Karpas-422 (cell line): ENCODE measurements around the gene KRT20. TPM values are rescaled to one million over a fixed set of nuclear protein-coding genes. Genes with fewer than 3 reads are reported as not detected.

ENCODE experiments used
- DNase-seq: peaks from one replicate; pipeline ENCODE4 v3.0.0-alpha.2; 2015
- H2AFZ ChIP-seq: fragments of 200-600 bp; sonication (generic); 2 replicates; pipeline ENCODE4 v1.6.1; 2014; ENCODE audit warnings: antibody characterized with exemption, low read length, mixed read lengths
- H3K27ac ChIP-seq: fragments of 200-600 bp; sonication (generic); 2 replicates; pipeline ENCODE4 v1.5.1; 2014; ENCODE audit warnings: mild to moderate bottlenecking, low read length, moderate library complexity
- H3K27me3 ChIP-seq: fragments of 200-600 bp; sonication (generic); 2 replicates; pipeline ENCODE4 v1.6.1; 2014; ENCODE audit warnings: low read length, mixed read lengths
- H3K36me3 ChIP-seq: fragments of 200-600 bp; sonication (generic); 2 replicates; pipeline ENCODE4 v1.6.1; 2014; ENCODE audit warnings: low read length, mixed read lengths; ENCODE audit not compliant: insufficient read depth
- H3K4me1 ChIP-seq: fragments of 200-600 bp; sonication (generic); 2 replicates; pipeline ENCODE4 v1.6.1; 2014; ENCODE audit warnings: mild to moderate bottlenecking, low read length, mixed read lengths
- H3K4me2 ChIP-seq: fragments of 200-600 bp; sonication (generic); 2 replicates; pipeline ENCODE4 v1.6.1; 2014; ENCODE audit warnings: low read length, low read depth, mild to moderate bottlenecking; ENCODE audit not compliant: poor library complexity, severe bottlenecking
- H3K4me3 ChIP-seq: fragments of 200-600 bp; sonication (generic); 2 replicates; pipeline ENCODE4 v1.5.1; 2014; ENCODE audit warnings: mild to moderate bottlenecking, antibody characterized with exemption, low read length, mixed read lengths
- H3K79me2 ChIP-seq: fragments of 200-600 bp; sonication (generic); 2 replicates; pipeline ENCODE4 v1.6.1; 2014; ENCODE audit warnings: mild to moderate bottlenecking, low read length, mixed read lengths
- H3K9ac ChIP-seq: fragments of 200-600 bp; sonication (generic); 2 replicates; pipeline ENCODE4 v1.6.0; 2014; ENCODE audit warnings: low read length
- H3K9me2 ChIP-seq: fragments of 200-600 bp; sonication (generic), shearing (Covaris generic); replicated peaks from 2 replicates; pipeline ENCODE4 v1.6.0; 2014; ENCODE audit warnings: mild to moderate bottlenecking, low read length, moderate library complexity; ENCODE audit not compliant: insufficient read depth
- H3K9me3 ChIP-seq: fragments of 300-700, 200-600 bp; sonication (generic); 2 replicates; pipeline ENCODE4 v1.6.1; 2014; ENCODE audit warnings: low read length, mixed read lengths
- H4K20me1 ChIP-seq: fragments of 200-600 bp; sonication (generic); 2 replicates; pipeline ENCODE4 v1.6.1; 2014; ENCODE audit warnings: mild to moderate bottlenecking, antibody characterized with exemption, low read length, low read depth; ENCODE audit not compliant: insufficient read depth
- total RNA-seq: library from RNA; depleted of rRNA; stranded (reverse); fragments of >200 nt; shearing (Covaris generic); gene quantifications from 2 replicates; pipeline ENCODE4 v1.2.3, GENCODE V29; 2014; ENCODE audit warnings: low replicate concordance

The KRT20 gene
- total RNA-seq, 1 experiment from 2014 or later = not detected

GRCh38 chr17:40905370-40905769 is 20.3 kb upstream of the KRT20 start:
- Histone ChIP-seq H3K27ac (no peak overlapping the region), H3K4me2 (no peak overlapping the region), H3K4me1 (no peaks in the 10 kb centered on the region), H3K9ac (no peak overlapping the region), H2AFZ (no peak overlapping the region), H3K4me3 (no peak overlapping the region), H3K9me3 (no peaks in the 10 kb centered on the region), H3K9me2 (no peaks in the 10 kb centered on the region), H3K36me3 (no peaks in the 10 kb centered on the region), H4K20me1 (no peaks in the 10 kb centered on the region), H3K79me2 (no peaks in the 10 kb centered on the region), H3K27me3 (no peaks in the 10 kb centered on the region)
- DNase-seq = no peak

GRCh38 chr17:40903129-40903847 is 18.2 kb upstream of the KRT20 start:
- Histone ChIP-seq H3K9ac (no peak overlapping the region), H3K9me3 (no peaks in the 10 kb centered on the region), H4K20me1 (no peaks in the 10 kb centered on the region), H3K36me3 (no peaks in the 10 kb centered on the region), H3K27ac (no peak overlapping the region), H3K4me3 (no peak overlapping the region), H3K27me3 (no peaks in the 10 kb centered on the region), H3K4me2 (no peak overlapping the region), H3K79me2 (no peaks in the 10 kb centered on the region), H2AFZ (no peak overlapping the region), H3K4me1 (no peaks in the 10 kb centered on the region), H3K9me2 (no peaks in the 10 kb centered on the region)
- no peak for DNase-seq

GRCh38 chr17:40902498-40902897 is 17.5 kb upstream of the KRT20 start:
- Histone ChIP-seq H2AFZ (no peak overlapping the region), H3K9ac (no peak overlapping the region), H3K27ac (no peak overlapping the region), H3K36me3 (no peaks in the 10 kb centered on the region), H4K20me1 (no peaks in the 10 kb centered on the region), H3K4me3 (no peak overlapping the region), H3K9me3 (no peaks in the 10 kb centered on the region), H3K27me3 (no peaks in the 10 kb centered on the region), H3K9me2 (no peaks in the 10 kb centered on the region), H3K4me1 (no peaks in the 10 kb centered on the region), H3K79me2 (no peaks in the 10 kb centered on the region), H3K4me2 (no peak overlapping the region)
- DNase-seq = no peak

DNA sequence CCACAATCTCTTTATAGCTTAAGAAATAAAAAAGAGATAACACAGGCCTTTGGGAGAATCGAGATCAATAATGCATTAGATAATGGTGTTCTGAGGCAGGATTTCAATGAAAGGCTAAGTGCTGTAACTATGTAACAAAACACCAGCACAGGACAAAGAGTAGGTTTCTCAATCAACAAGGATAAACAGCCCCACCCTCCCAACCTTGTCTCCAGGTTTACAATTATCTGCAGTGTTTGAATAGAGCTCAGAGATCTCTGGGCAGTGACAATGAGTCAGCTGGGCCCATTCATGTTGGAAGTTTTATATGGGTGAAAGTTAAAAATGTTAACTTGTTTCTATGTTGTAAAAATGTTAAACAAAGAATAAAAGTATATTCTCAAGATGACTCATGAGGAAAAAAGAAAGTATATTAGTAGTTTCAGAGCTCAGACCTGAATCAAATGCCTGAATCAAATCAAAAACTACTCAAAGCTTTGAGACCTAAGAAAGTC is 17.0 kb upstream of the KRT20 start:
- Histone ChIP-seq H3K27ac (no peak overlapping the region), H4K20me1 (no peaks in the 10 kb centered on the region), H3K9ac (no peak overlapping the region), H3K79me2 (no peaks in the 10 kb centered on the region), H3K27me3 (no peaks in the 10 kb centered on the region), H3K4me3 (no peak overlapping the region), H3K36me3 (no peaks in the 10 kb centered on the region), H3K4me1 (no peaks in the 10 kb centered on the region), H3K9me2 (no peaks in the 10 kb centered on the region), H2AFZ (no peak overlapping the region), H3K9me3 (no peaks in the 10 kb centered on the region), H3K4me2 (no peak overlapping the region)
- DNase-seq = no peak

DNA sequence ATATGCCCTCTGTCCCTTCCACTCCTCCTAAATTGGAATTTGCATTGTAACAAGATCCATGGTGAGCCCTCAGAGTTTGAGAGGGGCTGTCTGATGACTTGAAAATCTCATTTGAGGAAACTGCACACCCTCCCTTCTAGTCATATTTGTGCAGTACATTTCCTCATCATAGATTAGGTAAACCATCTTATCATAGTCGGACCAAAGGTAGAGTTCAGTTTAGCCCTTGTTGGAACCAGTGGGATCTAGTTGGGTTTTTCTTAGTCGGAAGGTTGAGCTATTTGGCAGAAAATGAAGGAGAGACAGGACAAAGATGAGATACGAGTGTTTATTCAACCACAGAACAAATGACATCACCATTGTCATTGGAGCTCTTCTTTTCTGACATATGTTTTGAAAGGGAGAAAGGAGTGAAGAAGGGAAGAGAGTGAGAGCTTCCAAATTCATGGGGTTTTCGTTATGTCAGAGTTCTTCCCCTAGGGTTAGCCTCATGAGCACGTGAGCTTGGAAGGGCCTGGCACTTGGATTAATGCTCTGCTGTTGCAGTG is 15.8 kb upstream of the KRT20 start:
- H3K4me2 ChIP-seq = no peak overlapping the region
- H3K36me3 ChIP-seq = no peaks in the 10 kb centered on the region
- no peaks in the 10 kb centered on the region for H3K9me2 ChIP-seq
- no peaks in the 10 kb centered on the region for H4K20me1 ChIP-seq
- no peaks in the 10 kb centered on the region for H3K4me1 ChIP-seq
- DNase-seq = no peak
- H3K4me3 ChIP-seq = no peak overlapping the region
- no peak overlapping the region for H3K9ac ChIP-seq
- no peaks in the 10 kb centered on the region for H3K9me3 ChIP-seq
- H2AFZ ChIP-seq = no peak overlapping the region
- no peaks in the 10 kb centered on the region for H3K27me3 ChIP-seq
- no peaks in the 10 kb centered on the region for H3K79me2 ChIP-seq
- no peak overlapping the region for H3K27ac ChIP-seq

DNA sequence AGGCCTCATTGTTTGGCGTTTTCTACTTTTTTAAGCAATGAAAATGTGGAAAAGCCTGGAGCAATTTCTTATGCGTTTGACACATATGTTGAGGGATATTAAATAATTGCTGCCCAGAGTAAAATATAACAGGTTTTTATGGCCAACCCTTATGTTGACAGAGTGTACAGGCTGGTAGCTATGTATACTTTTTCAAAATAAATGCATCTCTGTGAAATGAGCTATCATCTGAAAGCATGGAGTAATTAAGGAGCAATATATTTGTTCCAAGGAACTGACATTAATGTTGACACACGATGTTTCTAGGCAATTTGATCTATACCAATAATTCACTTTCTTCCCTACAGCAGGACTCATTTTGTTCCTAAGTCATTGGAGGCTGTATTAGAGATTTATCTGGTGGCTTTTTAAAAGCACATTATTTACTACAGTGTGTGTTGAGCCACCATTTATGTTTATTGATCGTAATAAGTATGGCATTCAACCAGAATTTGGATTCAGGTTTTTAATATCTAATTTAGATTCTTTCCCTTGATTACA is 11.9 kb upstream of the KRT20 start:
- Histone ChIP-seq H3K9ac (no peak overlapping the region), H3K79me2 (no peaks in the 10 kb centered on the region), H3K4me1 (no peaks in the 10 kb centered on the region), H3K27me3 (no peaks in the 10 kb centered on the region), H3K4me3 (no peak overlapping the region), H2AFZ (no peak overlapping the region), H3K4me2 (no peak overlapping the region), H3K9me2 (no peaks in the 10 kb centered on the region), H3K27ac (no peak overlapping the region), H3K36me3 (no peaks in the 10 kb centered on the region), H4K20me1 (no peaks in the 10 kb centered on the region), H3K9me3 (no peaks in the 10 kb centered on the region)
- no peak for DNase-seq

GRCh38 chr17:40895106-40895730 is 10.2 kb upstream of the KRT20 start:
- H3K36me3 ChIP-seq = no peaks in the 10 kb centered on the region
- no peak for DNase-seq
- no peak overlapping the region for H2AFZ ChIP-seq
- H3K79me2 ChIP-seq = no peaks in the 10 kb centered on the region
- no peak overlapping the region for H3K4me3 ChIP-seq
- no peaks in the 10 kb centered on the region for H4K20me1 ChIP-seq
- no peak overlapping the region for H3K27ac ChIP-seq
- no peak overlapping the region for H3K4me2 ChIP-seq
- H3K9me2 ChIP-seq = no peaks in the 10 kb centered on the region
- H3K9me3 ChIP-seq = no peaks in the 10 kb centered on the region
- H3K4me1 ChIP-seq = no peaks in the 10 kb centered on the region
- no peaks in the 10 kb centered on the region for H3K27me3 ChIP-seq
- H3K9ac ChIP-seq = no peak overlapping the region

GRCh38 chr17:40888196-40888720 is 3.2 kb upstream of the KRT20 start:
- H2AFZ ChIP-seq = no peak overlapping the region
- no peak overlapping the region for H3K9ac ChIP-seq
- H3K27ac ChIP-seq = no peak overlapping the region
- no peak overlapping the region for H3K4me3 ChIP-seq
- no peaks in the 10 kb centered on the region for H3K27me3 ChIP-seq
- no peaks in the 10 kb centered on the region for H4K20me1 ChIP-seq
- H3K4me2 ChIP-seq = no peak overlapping the region
- DNase-seq = no peak
- no peaks in the 10 kb centered on the region for H3K79me2 ChIP-seq
- no peaks in the 10 kb centered on the region for H3K36me3 ChIP-seq
- no peaks in the 10 kb centered on the region for H3K9me3 ChIP-seq
- no peaks in the 10 kb centered on the region for H3K9me2 ChIP-seq
- no peaks in the 10 kb centered on the region for H3K4me1 ChIP-seq
